PC-9 (cell line): ENCODE measurements around the gene FCN2. TPM values are rescaled to one million over a fixed set of nuclear protein-coding genes. Genes with fewer than 3 reads are reported as not detected.

Experiments
- BruUV-seq: library from RNA; stranded (reverse); fragments of 400-500 nt; replicated peaks from 2 replicates; lab custom pipeline; 2021; lab: Mats Ljungman, UMichigan
- CTCF ChIA-PET: fragments of 300-600 bp; sonication (Branson Sonifier 250); formaldehyde crosslinking; loops from one replicate; lab custom pipeline; 2022; ENCODE audit warnings: antibody characterized with exemption; lab: Charles Lee
- POLR2A ChIA-PET: fragments of 300-600 bp; sonication (Branson Sonifier 250); formaldehyde crosslinking; loops from one replicate; lab custom pipeline; 2022; ENCODE audit warnings: antibody characterized with exemption; ENCODE audit not compliant: unreplicated experiment; lab: Charles Lee
- DNase-seq, 2 experiments: peaks; one replicate each; pipeline versions ENCODE4 v3.0.0 to v3.0.0-alpha.2; 2015 to 2022; ENCODE audit warnings: mixed read lengths in 1 of 2
- H2AFZ ChIP-seq: fragments of 200-600 bp; sonication (generic); 2 replicates; pipeline ENCODE4 v1.8.1; 2017; ENCODE audit warnings: antibody characterized with exemption
- H3F3A ChIP-seq: fragments of 200-600 bp; sonication (generic); 2 replicates; pipeline ENCODE4 v1.8.1; 2017; ENCODE audit warnings: antibody characterized with exemption, mild to moderate bottlenecking, low read depth; ENCODE audit not compliant: insufficient read depth
- H3K27ac ChIP-seq: fragments of 200-600 bp; sonication (generic); 2 replicates; pipeline ENCODE4 v1.6.1; 2016; ENCODE audit warnings: mixed run types
- H3K27me3 ChIP-seq: fragments of 200-600 bp; sonication (generic); 2 replicates; pipeline ENCODE4 v1.6.1; 2016; ENCODE audit warnings: low read depth, mixed run types; ENCODE audit not compliant: insufficient read depth
- H3K36me3 ChIP-seq: fragments of 200-600 bp; sonication (generic); 2 replicates; pipeline ENCODE4 v1.6.1; 2016; ENCODE audit warnings: low read depth, mixed run types
- H3K4me1 ChIP-seq: fragments of 200-600 bp; sonication (generic); replicated peaks from 2 replicates; pipeline ENCODE4 v1.6.1; 2016; ENCODE audit warnings: mixed run types; ENCODE audit not compliant: insufficient read depth
- H3K4me2 ChIP-seq: fragments of 200-600 bp; sonication (generic); 2 replicates; pipeline ENCODE4 v1.6.1; 2017; ENCODE audit warnings: mixed run types
- H3K4me3 ChIP-seq: fragments of 200-600 bp; sonication (generic); 2 replicates; pipeline ENCODE4 v1.6.1; 2016; ENCODE audit warnings: mixed run types
- H3K79me2 ChIP-seq: fragments of 200-600 bp; sonication (generic); 2 replicates; pipeline ENCODE4 v1.6.1; 2017; ENCODE audit warnings: low read depth, mixed run types
- H3K9me2 ChIP-seq: fragments of 200-600 bp; sonication (generic); 2 replicates; pipeline ENCODE4 v1.8.1; 2017; ENCODE audit warnings: mild to moderate bottlenecking; ENCODE audit not compliant: insufficient read depth
- H3K9me3 ChIP-seq: fragments of 200-600 bp; sonication (generic); 2 replicates; pipeline ENCODE4 v1.8.1; 2016; ENCODE audit warnings: low read depth; ENCODE audit not compliant: insufficient read depth
- H4K20me1 ChIP-seq: fragments of 200-600 bp; sonication (generic); 2 replicates; pipeline ENCODE4 v1.8.1; 2017; ENCODE audit not compliant: insufficient read depth
- EZH2 ChIP-seq: fragments of 200-600 bp; sonication (generic); IDR thresholded peaks from 2 replicates; pipeline ENCODE4 v1.8.0; 2017; ENCODE audit warnings: antibody characterized with exemption, low read depth
- intact Hi-C: fragments of 100-400 bp; cut with micrococcal nuclease; formaldehyde crosslinking; loops from one replicate; pipeline ENCODE4 v1.10.0; 2022; ENCODE audit not compliant: unreplicated experiment
- total RNA-seq: library from RNA; stranded (reverse); gene quantifications from 2 replicates; pipeline ENCODE4 v1.2.3, GENCODE V29; 2021
- TF ChIP-seq, protein P1 (sequence below): fragments of 200-600 bp; sonication (generic); conservative IDR thresholded peaks from 2 replicates; pipeline ENCODE4 v1.6.1; 2017; ENCODE audit warnings: mixed run types, antibody characterized with exemption, mild to moderate bottlenecking, moderate library complexity

FCN2 gene
- total RNA-seq, 1 experiment from 2014 or later: not detected

DNA sequence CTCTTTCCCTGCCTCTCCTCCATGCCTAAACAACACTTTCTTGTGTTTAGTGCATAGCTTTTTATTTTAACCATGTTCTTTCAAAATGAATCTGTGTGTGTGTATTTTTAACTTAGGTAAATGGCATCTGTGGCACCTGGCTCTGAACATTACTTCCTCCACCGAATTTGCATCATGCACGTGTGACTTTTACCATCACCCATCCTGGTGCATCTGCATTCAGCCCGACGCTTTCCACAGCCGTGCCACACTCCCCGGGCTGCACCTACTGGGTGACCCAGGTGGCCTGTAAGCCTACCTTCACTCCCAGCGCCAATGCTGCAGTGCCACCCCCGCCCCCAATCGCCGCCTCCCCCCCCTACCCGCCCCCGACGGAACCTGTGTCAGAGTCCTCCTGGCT, 49.8 kb downstream of the FCN2 start:
- no peak overlapping the region for H3K4me2 ChIP-seq
- no peaks in the 10 kb centered on the region for H3K9me2 ChIP-seq
- H3K4me1 ChIP-seq: no peaks in the 10 kb centered on the region
- H3K27ac ChIP-seq: no peak overlapping the region
- H3K36me3 ChIP-seq: no peaks in the 10 kb centered on the region
- peaks cover 81% of the 10 kb centered on the region for H3K27me3 ChIP-seq
- DNase-seq: no peak
- 0 out of 2 replicates have a peak, but pooled peaks cover 2% of the 10 kb centered on the region for H3K9me3 ChIP-seq
- H2AFZ ChIP-seq: no peak overlapping the region
- no peaks in the 10 kb centered on the region for H3F3A ChIP-seq
- POLR2A ChIA-PET: no interaction called here
- intact Hi-C loops: no loop called here
- H3K79me2 ChIP-seq: no peaks in the 10 kb centered on the region
- TF ChIP-seq, protein P1, sequence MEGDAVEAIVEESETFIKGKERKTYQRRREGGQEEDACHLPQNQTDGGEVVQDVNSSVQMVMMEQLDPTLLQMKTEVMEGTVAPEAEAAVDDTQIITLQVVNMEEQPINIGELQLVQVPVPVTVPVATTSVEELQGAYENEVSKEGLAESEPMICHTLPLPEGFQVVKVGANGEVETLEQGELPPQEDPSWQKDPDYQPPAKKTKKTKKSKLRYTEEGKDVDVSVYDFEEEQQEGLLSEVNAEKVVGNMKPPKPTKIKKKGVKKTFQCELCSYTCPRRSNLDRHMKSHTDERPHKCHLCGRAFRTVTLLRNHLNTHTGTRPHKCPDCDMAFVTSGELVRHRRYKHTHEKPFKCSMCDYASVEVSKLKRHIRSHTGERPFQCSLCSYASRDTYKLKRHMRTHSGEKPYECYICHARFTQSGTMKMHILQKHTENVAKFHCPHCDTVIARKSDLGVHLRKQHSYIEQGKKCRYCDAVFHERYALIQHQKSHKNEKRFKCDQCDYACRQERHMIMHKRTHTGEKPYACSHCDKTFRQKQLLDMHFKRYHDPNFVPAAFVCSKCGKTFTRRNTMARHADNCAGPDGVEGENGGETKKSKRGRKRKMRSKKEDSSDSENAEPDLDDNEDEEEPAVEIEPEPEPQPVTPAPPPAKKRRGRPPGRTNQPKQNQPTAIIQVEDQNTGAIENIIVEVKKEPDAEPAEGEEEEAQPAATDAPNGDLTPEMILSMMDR: no peak
- 0 out of 2 replicates have a peak, but pooled peaks have one; percentile 8 for TF ChIP-seq EZH2
- BruUV-seq: no TSS peak
- no peak overlapping the region for H3K4me3 ChIP-seq
- CTCF ChIA-PET: no interaction called here
- H4K20me1 ChIP-seq: no peaks in the 10 kb centered on the region

- intact Hi-C loops: no loop called here
- no peak overlapping the region for H3K4me2 ChIP-seq
- H3K27me3 ChIP-seq: peaks cover 92% of the 10 kb centered on the region
Observed at GRCh38 chr9:134932171-134932570, 51.6 kb downstream of the FCN2 start.

DNA sequence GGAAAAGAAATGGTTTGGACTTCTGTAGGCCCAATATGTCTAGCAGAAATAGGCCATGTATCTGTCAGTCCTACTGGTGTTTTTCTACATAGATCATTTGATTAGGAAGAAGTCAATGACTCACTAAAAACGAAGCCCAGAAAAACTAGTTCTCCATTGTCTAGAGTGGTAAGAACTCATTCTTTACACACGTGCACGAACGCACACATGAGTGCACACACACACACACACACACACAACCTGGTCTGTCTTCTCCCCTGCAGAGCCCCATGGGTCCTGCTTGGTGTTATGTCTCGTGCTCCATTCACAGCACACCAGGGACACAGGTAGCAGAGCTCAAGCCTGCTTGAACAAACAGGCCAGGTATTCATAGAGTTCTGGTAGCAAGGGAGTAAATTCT, 52.0 kb downstream of the FCN2 start:
- POLR2A ChIA-PET: no interaction called here
- H3K4me1 ChIP-seq: no peaks in the 10 kb centered on the region
- H4K20me1 ChIP-seq: no peaks in the 10 kb centered on the region
- no peak overlapping the region for H3K4me2 ChIP-seq
- CTCF ChIA-PET: no interaction called here
- H3K27me3 ChIP-seq: peaks cover 94% of the 10 kb centered on the region
- H3K9me3 ChIP-seq: 0 out of 2 replicates have a peak, but pooled peaks cover 2% of the 10 kb centered on the region
- no peak overlapping the region for H3K27ac ChIP-seq
- H3F3A ChIP-seq: no peaks in the 10 kb centered on the region
- TF ChIP-seq, protein P1: no peak
- no peak for TF ChIP-seq EZH2
- H3K9me2 ChIP-seq: no peaks in the 10 kb centered on the region
- no peak for DNase-seq
- H3K79me2 ChIP-seq: no peaks in the 10 kb centered on the region
- no peak overlapping the region for H2AFZ ChIP-seq
- H3K4me3 ChIP-seq: no peak overlapping the region
- H3K36me3 ChIP-seq: no peaks in the 10 kb centered on the region
- intact Hi-C loops: no loop called here
- BruUV-seq: no TSS peak

More at GRCh38 chr9:134932171-134932570, 51.6 kb downstream of the FCN2 start:
- Histone ChIP-seq H3K4me3 (no peak overlapping the region), H3F3A (no peaks in the 10 kb centered on the region), H3K4me1 (no peaks in the 10 kb centered on the region), H3K36me3 (no peaks in the 10 kb centered on the region), H4K20me1 (no peaks in the 10 kb centered on the region), H3K9me3 (0 out of 2 replicates have a peak, but pooled peaks cover 2% of the 10 kb centered on the region), H2AFZ (no peak overlapping the region), H3K9me2 (no peaks in the 10 kb centered on the region), H3K79me2 (no peaks in the 10 kb centered on the region), H3K27ac (no peak overlapping the region)
- CTCF ChIA-PET: no interaction called here
- POLR2A ChIA-PET: no interaction called here
- no TSS peak for BruUV-seq
- TF ChIP-seq, protein P1: no peak
- no peak for TF ChIP-seq EZH2
- DNase-seq: no peak
